NCI-H748 treated with DMSO at 0.1 percent for 48 hours (cell line): ENCODE measurements around the gene ROPN1.
"Not testable (repeated sequence)": the region's sequence is repeated elsewhere in the genome, so short reads cannot be mapped to it uniquely, and the experiment has no call there.

Source experiments
- DNase-seq: peaks from one replicate; lab custom pipeline; 2025; lab: John Stamatoyannopoulos, UW

ROPN1 gene

DNA sequence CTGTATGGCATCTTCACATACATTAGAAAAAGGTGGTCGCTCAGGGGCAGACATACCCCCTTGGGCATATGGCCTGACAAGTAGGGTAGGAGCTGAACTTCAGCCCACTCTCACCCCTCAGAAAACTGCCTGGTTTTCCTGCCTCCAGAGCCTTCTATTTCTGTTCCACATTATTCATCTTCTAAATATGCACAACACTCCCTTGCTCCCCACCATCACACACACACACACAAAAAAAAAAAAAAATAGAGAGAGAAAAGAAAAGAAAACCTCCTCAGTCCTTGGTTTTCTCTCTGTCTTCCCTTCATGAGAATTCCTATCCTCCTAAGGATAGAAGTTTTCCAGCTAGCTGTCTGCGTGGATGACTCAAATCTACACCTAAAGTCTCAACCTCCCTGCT lies 5.6 kb upstream of the ROPN1 start:
- no peak for DNase-seq

DNA sequence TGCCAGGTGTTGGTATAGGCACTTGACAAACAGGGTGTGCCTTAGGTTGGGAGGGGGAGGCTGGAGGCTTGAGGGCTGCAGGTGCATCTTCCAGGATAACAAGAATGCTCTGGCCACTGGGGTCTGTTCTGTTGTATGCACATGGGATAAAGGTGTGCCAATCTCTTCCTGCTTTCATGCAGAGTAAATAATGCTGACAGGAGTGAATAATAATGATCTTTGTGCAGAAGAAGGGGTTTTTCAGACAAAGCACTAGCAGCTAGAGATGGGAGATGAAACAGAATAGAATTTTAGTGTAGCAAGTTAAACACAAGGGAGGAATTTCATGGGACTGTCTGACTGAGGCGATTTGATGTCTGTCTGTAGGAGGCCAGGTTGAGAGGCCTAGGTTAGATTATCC lies 1.9 kb upstream of the ROPN1 start:
- DNase-seq, result peak; percentile 63

- no peak for DNase-seq
Measured at GRCh38 chr3:123986427-123986826, 5.5 kb downstream of the ROPN1 start.

DNA sequence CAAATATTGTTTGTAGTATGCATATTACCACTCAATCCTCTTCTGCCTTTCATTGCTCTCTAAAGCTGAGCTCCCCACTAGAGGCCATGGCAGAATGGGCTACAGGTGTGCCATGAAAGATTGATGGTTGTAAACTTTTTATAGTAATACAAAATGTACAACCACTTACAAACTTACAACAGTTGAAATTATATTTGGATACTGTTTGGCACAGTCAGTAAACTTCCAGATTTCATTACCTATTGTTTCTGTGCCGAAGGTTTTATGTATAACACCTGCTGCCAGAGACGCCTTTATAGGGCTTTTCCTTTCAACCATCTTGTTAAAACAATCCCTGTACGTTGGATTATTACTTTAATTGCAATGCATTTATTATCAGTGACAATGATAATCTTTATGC lies 7.0 kb downstream of the ROPN1 start:
- peak; percentile 2 for DNase-seq

- DNase-seq, result no peak
Measured at GRCh38 chr3:123984350-123984749, 7.6 kb downstream of the ROPN1 start.

DNA sequence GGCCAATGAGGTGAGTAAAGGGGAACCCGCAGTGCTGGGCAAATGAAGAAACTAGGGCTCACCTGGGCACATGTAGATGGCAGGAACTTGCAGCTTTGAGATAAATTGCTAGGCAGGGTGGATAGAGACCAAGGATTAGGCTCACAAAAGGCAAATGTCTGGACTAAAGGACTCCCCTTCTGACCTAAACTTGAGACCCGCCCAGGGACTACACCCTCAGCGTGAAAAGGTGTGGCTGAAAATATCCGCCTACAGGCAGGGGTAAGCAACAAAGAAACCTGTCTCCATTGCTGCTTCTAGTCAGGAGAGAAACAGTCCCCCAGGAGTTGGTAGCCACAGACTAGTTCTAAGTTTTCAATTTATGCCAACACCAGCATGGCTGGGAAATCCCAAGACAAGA lies 10.6 kb downstream of the ROPN1 start:
- DNase-seq, result not testable (repeated sequence)

DNA sequence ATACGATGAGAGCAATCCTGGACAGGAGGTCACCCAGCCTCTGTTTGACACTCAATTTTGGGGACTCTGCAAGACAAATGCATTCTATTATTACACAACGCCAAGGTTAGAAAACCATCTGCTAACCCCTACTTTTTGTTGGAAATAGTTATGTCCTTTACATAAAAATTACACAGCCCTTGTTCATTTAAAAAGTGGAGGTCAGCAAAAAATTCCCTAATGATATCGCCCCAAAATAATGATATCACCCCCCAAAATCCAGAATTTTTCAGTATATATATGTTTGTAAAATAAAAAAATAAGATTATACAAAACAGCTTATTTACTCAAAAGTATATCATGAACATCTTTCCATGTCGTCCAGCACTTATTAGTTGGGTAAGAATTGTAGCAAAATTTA lies 11.4 kb downstream of the ROPN1 start:
- no peak for DNase-seq

DNA sequence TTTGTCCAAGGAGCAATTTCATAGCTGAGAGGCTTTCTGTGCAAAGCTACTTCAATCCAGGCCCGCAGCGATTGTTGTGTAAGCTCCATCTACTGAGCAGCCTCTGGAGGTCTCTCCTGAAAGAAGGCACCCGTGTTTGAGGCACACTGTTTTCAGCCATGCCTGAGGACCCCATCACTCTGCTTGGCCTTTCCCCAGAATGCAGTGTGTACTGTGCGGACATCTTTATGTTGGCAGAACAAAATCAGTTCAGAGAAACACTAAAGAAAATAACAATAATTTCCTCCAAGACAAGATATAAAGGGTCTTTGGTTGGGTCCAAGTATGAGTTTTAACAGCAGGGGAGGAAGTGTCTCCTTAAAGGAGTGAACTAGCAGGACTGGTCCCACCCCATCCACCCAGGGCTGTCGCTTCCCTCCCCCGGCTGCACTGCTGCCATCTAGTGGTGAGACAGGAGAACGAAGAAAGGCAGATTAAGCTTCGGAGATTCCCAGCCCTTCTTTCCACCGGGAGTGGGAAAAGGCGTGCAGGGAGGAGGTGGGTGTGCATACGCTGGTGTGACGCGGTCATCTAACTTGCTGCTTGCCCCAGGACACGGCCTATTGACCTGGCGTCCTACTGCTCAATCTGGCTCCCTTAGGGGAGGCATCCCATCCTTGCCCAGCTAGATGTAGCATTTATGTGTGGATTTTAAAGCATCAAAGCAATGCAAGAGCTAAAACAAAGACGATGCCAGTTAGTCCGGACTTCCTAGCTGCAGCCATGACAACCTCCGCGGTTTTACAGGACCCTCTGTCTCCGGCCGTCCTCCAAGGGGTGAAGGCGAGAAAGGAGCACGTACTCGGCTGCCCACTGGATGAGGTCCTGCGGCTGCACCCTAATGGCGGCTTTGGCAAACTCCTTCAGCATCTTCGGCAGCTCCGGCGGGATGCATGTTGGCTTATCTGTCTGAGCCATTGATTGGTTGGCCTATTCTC lies 12.1 kb downstream of the ROPN1 start:
- peak; percentile 52 for DNase-seq

DNA sequence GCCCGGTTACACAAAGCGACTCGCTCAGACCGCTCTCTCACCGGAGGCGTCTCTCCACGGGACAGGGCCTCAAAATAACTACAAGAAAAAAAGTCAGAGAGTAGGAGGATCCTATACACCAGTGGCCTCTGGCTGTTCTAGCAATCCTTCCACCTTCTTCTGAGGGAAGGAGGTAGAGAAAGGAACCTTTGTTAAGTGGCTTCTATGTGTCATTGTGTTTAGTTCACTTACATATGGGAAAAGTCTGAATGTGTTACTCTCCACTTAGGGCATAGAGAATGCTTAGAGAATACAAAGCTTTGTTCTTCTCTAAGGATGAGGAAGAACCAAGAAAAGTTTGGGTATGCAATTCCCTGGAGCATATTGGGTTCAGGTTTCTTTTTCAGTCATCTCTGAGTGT lies 15.0 kb downstream of the ROPN1 start:
- DNase-seq, result not testable (repeated sequence)

- DNase-seq, result not testable (repeated sequence)
Measured at GRCh38 chr3:123976181-123976898, 15.6 kb downstream of the ROPN1 start.

DNA sequence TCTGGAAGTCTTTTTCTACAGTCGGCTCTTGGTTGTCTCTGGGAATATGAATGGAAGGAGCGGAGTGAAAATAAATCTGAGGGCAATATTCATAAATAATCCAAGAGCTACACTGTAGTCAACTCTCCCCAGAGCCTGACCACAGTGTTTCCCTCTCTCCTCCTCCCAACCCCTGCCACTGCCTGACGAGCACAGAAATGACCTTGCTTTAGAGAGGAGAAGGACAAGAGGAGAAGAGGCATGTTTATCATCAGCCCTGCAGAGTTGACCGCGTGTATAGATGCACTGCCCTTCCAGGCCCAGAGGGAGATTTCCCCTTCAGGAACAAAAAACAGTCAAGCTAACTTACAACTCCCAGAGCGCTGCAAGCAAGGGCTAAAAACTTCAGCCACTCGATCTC lies 16.9 kb downstream of the ROPN1 start:
- DNase-seq, result not testable (repeated sequence)

GRCh38 chr3:123971406-123971805 lies 20.5 kb downstream of the ROPN1 start:
- DNase-seq, result no peak

DNA sequence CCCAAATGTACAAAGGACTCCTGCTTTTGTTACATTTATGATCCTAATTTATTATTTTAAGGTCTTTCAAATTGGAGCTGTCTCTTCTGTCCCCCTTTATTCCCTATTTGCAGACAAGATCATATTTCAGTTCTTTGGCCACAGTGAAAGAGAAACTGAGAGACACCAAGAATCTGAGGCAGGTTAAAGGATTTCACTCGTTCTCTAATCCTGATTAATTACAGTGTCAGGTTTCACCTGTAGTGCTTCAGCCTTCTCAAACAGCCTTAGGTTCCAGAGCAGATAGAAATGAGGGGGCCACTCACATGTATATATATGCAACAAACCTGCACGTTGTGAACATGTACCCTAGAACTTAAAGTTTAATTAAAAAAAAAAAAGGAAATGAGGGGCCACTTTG lies 24.7 kb downstream of the ROPN1 start:
- DNase-seq, result not testable (repeated sequence)

DNA sequence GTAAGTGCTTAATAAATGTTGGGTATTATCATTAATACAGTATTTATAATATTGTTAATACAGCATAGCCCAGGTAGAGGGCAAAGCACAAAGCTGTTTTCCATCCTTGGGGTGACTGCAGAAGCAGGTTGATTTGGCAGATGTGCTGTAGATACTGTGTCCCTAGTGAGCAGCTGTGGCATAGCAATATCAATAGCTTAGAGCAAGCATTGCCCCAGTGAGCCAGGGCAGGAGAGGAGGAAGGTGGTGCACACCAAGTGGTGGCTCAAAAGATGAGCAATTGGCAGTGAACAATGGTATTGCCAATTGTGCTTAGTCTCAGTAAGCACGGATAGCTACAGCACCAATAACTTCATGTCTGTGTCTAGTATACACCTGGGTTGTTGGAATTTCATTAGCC lies 25.1 kb downstream of the ROPN1 start:
- DNase-seq, result not testable (repeated sequence)

- DNase-seq, result not testable (repeated sequence)
Measured at GRCh38 chr3:123964793-123965192, 27.1 kb downstream of the ROPN1 start.

- no peak for DNase-seq
Measured at GRCh38 chr3:123961508-123961856, 30.4 kb downstream of the ROPN1 start.

DNA sequence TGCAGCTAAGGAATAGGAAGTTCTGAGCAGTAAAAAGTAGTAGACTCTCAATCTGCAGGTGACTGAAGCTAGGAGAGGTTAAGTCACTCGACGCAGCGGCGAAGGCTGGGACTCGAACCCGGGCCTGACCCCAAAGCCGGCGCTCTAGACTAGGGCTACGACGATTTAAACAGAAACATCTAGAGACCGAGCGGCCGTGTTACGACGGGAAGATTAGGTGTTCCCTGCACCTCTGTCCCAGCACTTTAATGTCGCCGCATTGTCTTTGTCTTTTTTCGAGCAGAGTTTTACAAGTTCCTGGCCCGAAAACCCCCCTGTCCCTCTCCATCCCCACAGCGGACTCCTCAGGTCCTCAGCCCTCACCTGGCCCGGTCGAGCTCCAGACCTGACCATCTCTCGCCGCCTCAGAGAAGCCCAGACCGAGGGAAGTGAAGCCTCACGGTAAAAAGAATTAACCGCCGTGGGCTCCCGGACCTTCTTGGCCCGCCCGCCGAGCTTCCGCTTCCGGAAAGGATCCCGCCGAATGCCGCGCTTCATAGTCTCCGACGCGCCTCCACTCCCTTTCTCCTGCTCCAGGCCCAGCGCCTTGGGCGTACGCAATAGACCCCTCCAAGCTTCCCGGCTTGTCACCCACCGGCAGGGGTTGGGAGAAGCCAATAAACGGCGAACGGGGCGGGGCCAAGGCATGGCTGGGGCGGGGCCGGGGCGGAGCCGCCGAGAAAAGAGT lies 31.0 kb downstream of the ROPN1 start, which contains the start of gene CCDC14:
Gene CCDC14 (minus strand): TSS at position 449 of the 727 bp plus-strand sequence. CDS start 56 bp downstream, at position 393.
- peak; percentile 85 for DNase-seq

GRCh38 chr3:123953735-123954134 lies 38.2 kb downstream of the ROPN1 start:
- DNase-seq, result no peak

- no peak for DNase-seq
Measured at GRCh38 chr3:123952844-123953520, 38.9 kb downstream of the ROPN1 start.

DNA sequence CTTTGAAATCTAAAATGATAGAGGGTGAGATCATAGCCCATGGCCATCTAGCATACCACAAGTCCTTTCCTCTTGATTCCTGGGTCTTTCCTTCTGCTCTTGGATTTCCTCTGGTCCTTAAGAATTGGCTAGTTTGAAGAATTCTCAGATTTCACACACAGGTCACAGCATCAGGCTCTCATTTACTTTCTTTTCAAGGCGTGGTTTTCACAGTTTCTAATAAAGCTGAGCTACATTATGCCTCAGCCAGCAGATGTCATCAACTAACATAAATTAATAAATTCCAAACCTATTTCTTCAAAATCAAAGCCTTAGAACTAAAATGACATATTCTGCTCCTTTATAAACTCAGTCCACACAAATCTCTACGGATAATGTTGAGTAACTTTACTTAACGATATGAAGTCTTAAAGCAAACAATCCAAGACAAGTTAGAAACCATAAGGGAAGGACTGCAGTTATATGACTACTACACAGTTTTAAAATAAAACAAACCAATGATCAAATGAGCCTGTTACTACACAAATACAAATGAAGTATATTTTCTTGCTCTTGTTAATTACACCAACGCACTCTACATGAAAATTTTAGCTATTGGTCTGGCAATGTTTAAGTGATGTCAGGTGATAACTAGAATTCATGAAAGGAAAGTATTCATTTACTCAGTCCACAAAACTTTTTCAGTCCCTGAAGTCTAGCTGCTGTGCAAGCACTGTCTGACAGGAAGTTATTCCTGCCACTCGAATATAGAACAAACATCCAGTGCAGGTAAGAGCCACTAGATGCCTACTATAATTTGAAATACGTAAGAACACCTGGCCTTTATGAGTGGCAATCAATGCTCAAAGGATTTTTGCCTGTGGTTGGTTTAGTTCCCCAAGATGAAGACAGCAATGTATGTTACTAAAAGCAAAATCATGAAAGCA lies 40.1 kb downstream of the ROPN1 start:
- peak; percentile 4 for DNase-seq

- DNase-seq, result no peak
Measured at GRCh38 chr3:123949641-123950040, 42.3 kb downstream of the ROPN1 start.
